ENCODE measurements around the gene AADAC. TPM values are rescaled to one million over a fixed set of nuclear protein-coding genes. Genes with fewer than 3 reads are reported as not detected.

Gene AADAC
- total and polyA plus RNA-seq, 2 of the 13 experiments (the other 11 are each of a cell fraction or from before 2014, with no cell fraction given) = 0.87 to 1.5 TPM

DNA sequence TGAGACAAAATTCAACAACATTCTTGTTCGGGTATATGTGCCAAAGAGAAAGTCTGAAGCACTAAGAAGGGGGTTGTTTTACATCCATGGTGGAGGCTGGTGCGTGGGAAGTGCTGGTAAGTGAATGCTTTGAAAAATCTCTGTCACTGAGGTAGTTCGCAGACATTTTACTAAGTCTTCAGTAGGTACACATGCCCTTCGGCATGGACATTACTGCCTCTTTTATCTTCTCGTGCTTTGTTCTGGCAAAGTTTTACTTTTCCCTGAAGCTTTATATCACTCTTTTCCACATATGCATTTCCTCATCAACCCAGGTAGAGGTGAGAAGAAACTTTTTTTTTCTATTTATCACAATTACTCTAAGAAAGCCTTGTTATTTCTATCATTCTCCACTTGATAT lies 3.6 kb downstream of the AADAC start (continued):
- TF ChIP-seq, protein P1, sequence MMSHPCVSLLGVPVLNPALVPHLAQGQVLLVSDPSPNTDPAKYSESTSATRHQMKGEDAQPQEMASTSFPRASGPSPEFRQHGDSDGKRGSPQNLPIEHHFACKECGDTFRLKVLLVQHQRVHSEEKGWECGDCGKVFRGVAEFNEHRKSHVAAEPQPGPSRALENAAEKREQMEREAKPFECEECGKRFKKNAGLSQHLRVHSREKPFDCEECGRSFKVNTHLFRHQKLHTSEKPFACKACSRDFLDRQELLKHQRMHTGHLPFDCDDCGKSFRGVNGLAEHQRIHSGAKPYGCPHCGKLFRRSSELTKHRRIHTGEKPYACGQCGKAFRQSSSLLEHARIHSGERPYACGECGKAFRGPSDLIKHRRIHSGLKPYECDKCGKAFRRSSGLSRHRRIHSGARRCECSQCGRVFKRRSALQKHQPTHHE (CRISPR knock-in tag; IDR thresholded peaks at IDR 0.05; ENCODE audit: borderline replicate concordance) = no peak
- TF ChIP-seq ZZZ3 (CRISPR knock-in tag; IDR thresholded peaks at IDR 0.05; ENCODE audit: borderline replicate concordance) (no peak), ZNF292 (CRISPR knock-in tag; IDR thresholded peaks at IDR 0.05; ENCODE audit: borderline replicate concordance, low read depth) (no peak), ZNF878 (CRISPR knock-in tag; IDR thresholded peaks at IDR 0.05) (no peak), ZNF547 (CRISPR knock-in tag; IDR thresholded peaks at IDR 0.05) (no peak), SIN3A (IDR thresholded peaks at IDR 0.05; ENCODE audit: borderline replicate concordance, low read depth, low read length) (no peak), RAD21 (CRISPR knock-in tag; IDR thresholded peaks at IDR 0.05) (no peak), MED1 (CRISPR knock-in tag; IDR thresholded peaks at IDR 0.05) (peak; percentile 34), SOX13 (IDR thresholded peaks at IDR 0.05) (no peak), SOX13 (CRISPR knock-in tag; conservative IDR thresholded peaks at IDR 0.05 in 1 of 2, IDR thresholded peaks at IDR 0.05 in 1 of 2) (peak in 1 of 2 experiments; percentile 83; a peak in 2 of 4 replicates), RFX5 (IDR thresholded peaks at IDR 0.05; ENCODE audit: low read depth, low read length) (no peak), RXRA (CRISPR knock-in tag; IDR thresholded peaks at IDR 0.05) (no peak), MTF2 (CRISPR knock-in tag; IDR thresholded peaks at IDR 0.05; ENCODE audit: borderline replicate concordance) (no peak), PRPF4 (IDR thresholded peaks at IDR 0.05; ENCODE audit: low read depth, low read length, poor library complexity, severe bottlenecking) (no peak), HDAC1 (CRISPR knock-in tag; IDR thresholded peaks at IDR 0.05) (0 out of 2 replicates have a peak, but pooled peaks have one; percentile 28), ZNF737 (CRISPR knock-in tag; IDR thresholded peaks at IDR 0.05; ENCODE audit: borderline replicate concordance) (no peak), FOXO1 (CRISPR knock-in tag; IDR thresholded peaks at IDR 0.05) (no peak)
- TF ChIP-seq, protein P2, sequence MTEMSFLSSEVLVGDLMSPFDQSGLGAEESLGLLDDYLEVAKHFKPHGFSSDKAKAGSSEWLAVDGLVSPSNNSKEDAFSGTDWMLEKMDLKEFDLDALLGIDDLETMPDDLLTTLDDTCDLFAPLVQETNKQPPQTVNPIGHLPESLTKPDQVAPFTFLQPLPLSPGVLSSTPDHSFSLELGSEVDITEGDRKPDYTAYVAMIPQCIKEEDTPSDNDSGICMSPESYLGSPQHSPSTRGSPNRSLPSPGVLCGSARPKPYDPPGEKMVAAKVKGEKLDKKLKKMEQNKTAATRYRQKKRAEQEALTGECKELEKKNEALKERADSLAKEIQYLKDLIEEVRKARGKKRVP (CRISPR knock-in tag; IDR thresholded peaks at IDR 0.05) = no peak
- TF ChIP-seq, protein P3, sequence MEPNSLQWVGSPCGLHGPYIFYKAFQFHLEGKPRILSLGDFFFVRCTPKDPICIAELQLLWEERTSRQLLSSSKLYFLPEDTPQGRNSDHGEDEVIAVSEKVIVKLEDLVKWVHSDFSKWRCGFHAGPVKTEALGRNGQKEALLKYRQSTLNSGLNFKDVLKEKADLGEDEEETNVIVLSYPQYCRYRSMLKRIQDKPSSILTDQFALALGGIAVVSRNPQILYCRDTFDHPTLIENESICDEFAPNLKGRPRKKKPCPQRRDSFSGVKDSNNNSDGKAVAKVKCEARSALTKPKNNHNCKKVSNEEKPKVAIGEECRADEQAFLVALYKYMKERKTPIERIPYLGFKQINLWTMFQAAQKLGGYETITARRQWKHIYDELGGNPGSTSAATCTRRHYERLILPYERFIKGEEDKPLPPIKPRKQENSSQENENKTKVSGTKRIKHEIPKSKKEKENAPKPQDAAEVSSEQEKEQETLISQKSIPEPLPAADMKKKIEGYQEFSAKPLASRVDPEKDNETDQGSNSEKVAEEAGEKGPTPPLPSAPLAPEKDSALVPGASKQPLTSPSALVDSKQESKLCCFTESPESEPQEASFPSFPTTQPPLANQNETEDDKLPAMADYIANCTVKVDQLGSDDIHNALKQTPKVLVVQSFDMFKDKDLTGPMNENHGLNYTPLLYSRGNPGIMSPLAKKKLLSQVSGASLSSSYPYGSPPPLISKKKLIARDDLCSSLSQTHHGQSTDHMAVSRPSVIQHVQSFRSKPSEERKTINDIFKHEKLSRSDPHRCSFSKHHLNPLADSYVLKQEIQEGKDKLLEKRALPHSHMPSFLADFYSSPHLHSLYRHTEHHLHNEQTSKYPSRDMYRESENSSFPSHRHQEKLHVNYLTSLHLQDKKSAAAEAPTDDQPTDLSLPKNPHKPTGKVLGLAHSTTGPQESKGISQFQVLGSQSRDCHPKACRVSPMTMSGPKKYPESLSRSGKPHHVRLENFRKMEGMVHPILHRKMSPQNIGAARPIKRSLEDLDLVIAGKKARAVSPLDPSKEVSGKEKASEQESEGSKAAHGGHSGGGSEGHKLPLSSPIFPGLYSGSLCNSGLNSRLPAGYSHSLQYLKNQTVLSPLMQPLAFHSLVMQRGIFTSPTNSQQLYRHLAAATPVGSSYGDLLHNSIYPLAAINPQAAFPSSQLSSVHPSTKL (CRISPR knock-in tag; IDR thresholded peaks at IDR 0.05) = peak; percentile 67
- TF ChIP-seq, protein P4, sequence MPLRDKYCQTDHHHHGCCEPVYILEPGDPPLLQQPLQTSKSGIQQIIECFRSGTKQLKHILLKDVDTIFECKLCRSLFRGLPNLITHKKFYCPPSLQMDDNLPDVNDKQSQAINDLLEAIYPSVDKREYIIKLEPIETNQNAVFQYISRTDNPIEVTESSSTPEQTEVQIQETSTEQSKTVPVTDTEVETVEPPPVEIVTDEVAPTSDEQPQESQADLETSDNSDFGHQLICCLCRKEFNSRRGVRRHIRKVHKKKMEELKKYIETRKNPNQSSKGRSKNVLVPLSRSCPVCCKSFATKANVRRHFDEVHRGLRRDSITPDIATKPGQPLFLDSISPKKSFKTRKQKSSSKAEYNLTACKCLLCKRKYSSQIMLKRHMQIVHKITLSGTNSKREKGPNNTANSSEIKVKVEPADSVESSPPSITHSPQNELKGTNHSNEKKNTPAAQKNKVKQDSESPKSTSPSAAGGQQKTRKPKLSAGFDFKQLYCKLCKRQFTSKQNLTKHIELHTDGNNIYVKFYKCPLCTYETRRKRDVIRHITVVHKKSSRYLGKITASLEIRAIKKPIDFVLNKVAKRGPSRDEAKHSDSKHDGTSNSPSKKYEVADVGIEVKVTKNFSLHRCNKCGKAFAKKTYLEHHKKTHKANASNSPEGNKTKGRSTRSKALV (CRISPR knock-in tag; IDR thresholded peaks at IDR 0.05) = no peak
- TF ChIP-seq, protein P5, sequence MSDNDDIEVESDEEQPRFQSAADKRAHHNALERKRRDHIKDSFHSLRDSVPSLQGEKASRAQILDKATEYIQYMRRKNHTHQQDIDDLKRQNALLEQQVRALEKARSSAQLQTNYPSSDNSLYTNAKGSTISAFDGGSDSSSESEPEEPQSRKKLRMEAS (IDR thresholded peaks at IDR 0.05) = peak; percentile 73
- TF ChIP-seq, protein P6, sequence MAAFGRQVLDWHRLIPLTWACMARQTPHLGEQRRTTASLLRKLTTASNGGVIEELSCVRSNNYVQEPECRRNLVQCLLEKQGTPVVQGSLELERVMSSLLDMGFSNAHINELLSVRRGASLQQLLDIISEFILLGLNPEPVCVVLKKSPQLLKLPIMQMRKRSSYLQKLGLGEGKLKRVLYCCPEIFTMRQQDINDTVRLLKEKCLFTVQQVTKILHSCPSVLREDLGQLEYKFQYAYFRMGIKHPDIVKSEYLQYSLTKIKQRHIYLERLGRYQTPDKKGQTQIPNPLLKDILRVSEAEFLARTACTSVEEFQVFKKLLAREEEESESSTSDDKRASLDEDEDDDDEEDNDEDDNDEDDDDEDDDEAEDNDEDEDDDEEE (CRISPR knock-in tag; IDR thresholded peaks at IDR 0.05) = no peak
